Kidney (tissue), 14 donors: ENCODE data around the gene HRK. TPM values are rescaled to one million over a fixed set of nuclear protein-coding genes. Genes with fewer than 3 reads are reported as not detected.
"Not testable (repeated sequence)": the region's sequence is repeated elsewhere in the genome, so short reads cannot be mapped to it uniquely, and the experiment has no call there.

Experiments
- DNase-seq, 5 donors: peaks; one replicate each; pipeline ENCODE4 v3.0.0-alpha.2; 2013 to 2020
- FAIRE-seq: peaks from 2 replicates; lab custom pipeline; 2012; peaks lifted over from hg19 to GRCh38; lab: Jason Lieb, UNC
- H3K27ac ChIP-seq, 2 donors: one replicate each; pipeline ENCODE4 v1.7.0; 2013; ENCODE audit warnings: low read depth in 2 of 2, low read length in 2 of 2, inconsistent platforms in 1 of 2
- H3K27me3 ChIP-seq: one replicate; pipeline ENCODE4 v1.7.1; 2013; ENCODE audit warnings: low read length, inconsistent platforms; ENCODE audit not compliant: control insufficient read depth, insufficient read depth
- H3K36me3 ChIP-seq, 3 donors: one replicate each; pipeline versions ENCODE4 v1.7.0 to v1.7.1; 2013; ENCODE audit warnings: low read length in 3 of 3, control low read depth in 1 of 3, inconsistent platforms in 1 of 3; ENCODE audit not compliant: insufficient read depth in 3 of 3, control insufficient read depth in 2 of 3
- H3K4me1 ChIP-seq, 3 donors: one replicate each; pipeline versions ENCODE4 v1.7.0 to v1.7.1; 2013; ENCODE audit warnings: low read length in 3 of 3, inconsistent platforms in 1 of 3, low read depth in 1 of 3; ENCODE audit not compliant: control insufficient read depth in 2 of 3, insufficient read depth in 2 of 3
- H3K4me3 ChIP-seq, 3 donors: one replicate each; pipeline versions ENCODE4 v1.7.0 to v1.8.1; 2013; ENCODE audit warnings: low read length in 3 of 3, control low read depth in 1 of 3, inconsistent platforms in 1 of 3
- H3K9ac ChIP-seq, 3 donors: one replicate each; pipeline versions ENCODE4 v1.7.0 to v1.7.1; 2013; ENCODE audit warnings: low read length in 3 of 3, control low read depth in 1 of 3, inconsistent platforms in 1 of 3
- H3K9me3 ChIP-seq, 3 donors: one replicate each; pipeline versions ENCODE4 v1.7.0 to v1.7.1; 2013; ENCODE audit warnings: low read length in 3 of 3, control low read depth in 1 of 3, inconsistent platforms in 1 of 3; ENCODE audit not compliant: control insufficient read depth in 2 of 3, insufficient read depth in 1 of 3
- CTCF ChIP-seq: IDR thresholded peaks from 3 replicates; pipeline ENCODE4 v1.5.1; 2012; ENCODE audit warnings: mild to moderate bottlenecking, moderate library complexity, borderline replicate concordance; ENCODE audit not compliant: insufficient read depth; ENCODE audit errors: extremely low read depth
- intact Hi-C: fragments of 100-400 bp; cut with DNase I; formaldehyde crosslinking; loops from one replicate; pipeline ENCODE4 v1.11.1; 2022
- polyA plus RNA-seq: library from polyadenylated mRNA; stranded (reverse); fragments of 350-450 nt; fragmentation: Illumina TruSeq; extraction: RNeasy Lipid Tissue Mini Kit (QIAGEN cat#74804); gene quantifications from one replicate; pipeline ENCODE4 v1.2.3, GENCODE V29; 2014; ENCODE audit warnings: low read depth, low replicate concordance; ENCODE audit not compliant: insufficient read depth
- total RNA-seq: library from RNA; stranded (reverse); fragmentation: NEBNext Ultra II Directional; extraction: Animal tissue kit (Norgen Biotek cat#: 25700); gene quantifications from one replicate; pipeline ENCODE4 v1.2.1, GENCODE V29; 2021
- donor health status: control.
- donor health status: control.
- donor health status: control.
- donor health status: control.
- donor health status: control.
- donor health status: DM: yes; HTN: yes; CAD: no.
- donor health status: Normal renal cell carcinoma (clear cell type).

The HRK gene
- total and polyA plus RNA-seq, 2 donors from 2014 or later: 5.0 TPM; not detected in 1

GRCh38 chr12:116820064-116820656, 61.1 kb downstream of the HRK start:
- DNase-seq (peak in 1 of 5 donors; percentile 58), FAIRE-seq (no peak)
- H3K27ac ChIP-seq: no peak overlapping the region
- H3K9me3 ChIP-seq: peaks cover 0 to 4% (median 0%) of the 10 kb centered on the region in 3 donors
- no peak for TF ChIP-seq CTCF
- no peak overlapping the region for H3K9ac ChIP-seq
- peak overlapping the region in 1 of 3 donors; percentile 84 for H3K4me3 ChIP-seq
- no peaks in the 10 kb centered on the region for H3K36me3 ChIP-seq
- intact Hi-C loops: no loop called here
- H3K27me3 ChIP-seq: no peaks in the 10 kb centered on the region
- H3K4me1 ChIP-seq: peaks cover 3 to 9% (median 4%) of the 10 kb centered on the region in 3 donors

GRCh38 chr12:116818948-116819832, 62.1 kb downstream of the HRK start:
- FAIRE-seq: no peak
- intact Hi-C loops: no loop called here
- no peaks in the 10 kb centered on the region for H3K9me3 ChIP-seq
- peaks cover 3 to 9% (median 4%) of the 10 kb centered on the region in 3 donors for H3K4me1 ChIP-seq
- no peaks in the 10 kb centered on the region for H3K27me3 ChIP-seq
- H3K36me3 ChIP-seq: no peaks in the 10 kb centered on the region
- peak; percentile 93 to 97 (median 97) for DNase-seq
- peak overlapping the region; percentile 64 to 93 (median 84) for H3K4me3 ChIP-seq
- peak overlapping the region; percentile 85 to 98 for H3K27ac ChIP-seq
- H3K9ac ChIP-seq: peak overlapping the region; percentile 30 to 99 (median 93)
- TF ChIP-seq CTCF: no peak

- intact Hi-C loops: no loop called here
- FAIRE-seq: no peak
- Histone ChIP-seq H3K4me1 (peaks cover 3 to 9% (median 4%) of the 10 kb centered on the region in 3 donors), H3K9ac (peak overlapping the region; percentile 30 to 99 (median 93)), H3K36me3 (no peaks in the 10 kb centered on the region), H3K27me3 (no peaks in the 10 kb centered on the region), H3K27ac (peak overlapping the region; percentile 85 to 98), H3K9me3 (no peaks in the 10 kb centered on the region), H3K4me3 (peak overlapping the region; percentile 63 to 93 (median 84))
- TF ChIP-seq CTCF: no peak
- DNase-seq: peak; percentile 15 to 73 (median 54)
These were observed 62.8 kb downstream of the HRK start for GRCh38 chr12:116818341-116818856.

- H3K4me3 ChIP-seq, DNase-seq, H3K9me3 ChIP-seq, H3K9ac ChIP-seq, H3K27me3 ChIP-seq, H3K36me3 ChIP-seq, intact Hi-C loops, H3K27ac ChIP-seq, H3K4me1 ChIP-seq, FAIRE-seq: not testable (repeated sequence)
These were observed 66.5 kb downstream of the HRK start for GRCh38 chr12:116814766-116815165.
